Caco-2 (cell line): Measurements from ENCODE around the gene HEATR1. TPM values are rescaled to one million over a fixed set of nuclear protein-coding genes. Genes with fewer than 3 reads are reported as not detected.

Experiments
- BruUV-seq: library from RNA; stranded (reverse); fragments of 400-500 nt; replicated peaks from 2 replicates; lab custom pipeline; 2021; lab: Mats Ljungman, UMichigan
- CTCF ChIA-PET: fragments of 300-600 bp; sonication (Branson Sonifier 250); formaldehyde crosslinking; loops from one replicate; lab custom pipeline; 2022; ENCODE audit warnings: antibody characterized with exemption; lab: Charles Lee
- POLR2A ChIA-PET: fragments of 300-600 bp; sonication (Branson Sonifier 250); formaldehyde crosslinking; loops from one replicate; lab custom pipeline; 2022; ENCODE audit warnings: antibody characterized with exemption; lab: Charles Lee
- DNase-seq, 2 experiments: peaks; one replicate each; pipeline versions ENCODE4 v3.0.0 to v3.0.0-alpha.2; 2020 to 2022
- H3K27me3 ChIP-seq: replicated peaks from 2 replicates; pipeline ENCODE4 v1.6.0; 2011; ENCODE audit warnings: low read length; ENCODE audit not compliant: control insufficient read depth, insufficient read depth
- H3K36me3 ChIP-seq: 2 replicates; pipeline ENCODE4 v1.5.1; 2011; ENCODE audit warnings: low read length; ENCODE audit not compliant: control insufficient read depth, insufficient read depth
- H3K4me1 ChIP-seq: fragments of 250-450 bp; sonication (Bioruptor Pico); 2 replicates; pipeline ENCODE4 v1.5.1; 2020; ENCODE audit warnings: mild to moderate bottlenecking
- H3K4me3 ChIP-seq: 2 replicates; pipeline ENCODE4 v1.5.1; 2011; ENCODE audit warnings: low read depth, mild to moderate bottlenecking, control low read depth, low read length
- H3K9me3 ChIP-seq: fragments of 250-450 bp; sonication (Bioruptor Pico); 2 replicates; pipeline ENCODE4 v1.5.1; 2020; ENCODE audit warnings: mild to moderate bottlenecking, moderate library complexity
- H3K27ac Mint-ChIP-seq: one replicate; pipeline ENCODE4 v1.8.0; 2022; ENCODE audit warnings: mixed read lengths; ENCODE audit not compliant: unreplicated experiment
- H3K27me3 Mint-ChIP-seq: one replicate; pipeline ENCODE4 v1.8.0; 2022; ENCODE audit warnings: mixed read lengths; ENCODE audit not compliant: insufficient read depth, unreplicated experiment
- H3K36me3 Mint-ChIP-seq: one replicate; pipeline ENCODE4 v1.8.0; 2022; ENCODE audit warnings: mild to moderate bottlenecking, mixed read lengths; ENCODE audit not compliant: insufficient read depth, unreplicated experiment
- H3K4me1 Mint-ChIP-seq: one replicate; pipeline ENCODE4 v1.8.0; 2022; ENCODE audit warnings: low read depth, mixed read lengths; ENCODE audit not compliant: unreplicated experiment
- H3K4me3 Mint-ChIP-seq: one replicate; pipeline ENCODE4 v1.8.0; 2022; ENCODE audit warnings: mild to moderate bottlenecking, moderate library complexity, mixed read lengths; ENCODE audit not compliant: unreplicated experiment
- H3K9me3 Mint-ChIP-seq: one replicate; pipeline ENCODE4 v1.8.0; 2022; ENCODE audit warnings: mixed read lengths; ENCODE audit not compliant: unreplicated experiment
- CTCF ChIP-seq, 2 experiments: fragments of 200-600 bp in 1 of 2; IDR thresholded peaks; 1 replicate in 1 of 2; 2 replicates in 1 of 2; pipeline versions ENCODE4 v1.5.1 to v1.8.0; 2011 to 2022; ENCODE audit warnings: antibody characterized with exemption in 1 of 2, control low read depth in 1 of 2, inconsistent platforms in 1 of 2, low read depth in 1 of 2, low read length in 1 of 2, mild to moderate bottlenecking in 1 of 2, moderate library complexity in 1 of 2; ENCODE audit not compliant: insufficient read depth in 1 of 2, severe bottlenecking in 1 of 2, unreplicated experiment in 1 of 2
- intact Hi-C: fragments of 100-400 bp; cut with micrococcal nuclease; formaldehyde crosslinking; loops from one replicate; pipeline ENCODE4 v1.10.0; 2022; ENCODE audit not compliant: unreplicated experiment
- total RNA-seq: library from RNA; stranded (reverse); gene quantifications from 2 replicates; pipeline ENCODE4 v1.2.3, GENCODE V29; 2022

HEATR1 gene
- total RNA-seq, 1 experiment from 2014 or later = 56.5 TPM

- Mint-ChIP-seq H3K27ac (no peak overlapping the region), H3K9me3 (no peaks in the 10 kb centered on the region), H3K36me3 (peaks cover 83% of the 10 kb centered on the region), H3K4me1 (no peaks in the 10 kb centered on the region), H3K27me3 (no peaks in the 10 kb centered on the region), H3K4me3 (no peak overlapping the region)
- no peak for TF ChIP-seq CTCF (IDR thresholded peaks at IDR 0.05; ENCODE audit: insufficient read depth in 1 of 2, low read depth in 1 of 2, low read length in 1 of 2, severe bottlenecking in 1 of 2, unreplicated experiment in 1 of 2)
- DNase-seq = no peak
- Histone ChIP-seq H3K4me3 (no peak overlapping the region), H3K9me3 (no peaks in the 10 kb centered on the region), H3K36me3 (peaks cover 3% of the 10 kb centered on the region), H3K27me3 (no peaks in the 10 kb centered on the region), H3K4me1 (no peaks in the 10 kb centered on the region)
- POLR2A ChIA-PET = no interaction called here
- intact Hi-C loops = no loop called here
- CTCF ChIA-PET = interaction anchor here (1.3 kb wide), 1 partner anchor 17 kb away, joined by 4 read pairs; no protein-coding TSS in a partner anchor
- no TSS peak for BruUV-seq
Measured at GRCh38 chr1:236576004-236576403, 28.3 kb downstream of the HEATR1 start.

- no TSS peak for BruUV-seq
- Histone ChIP-seq H3K36me3 (peaks cover 3% of the 10 kb centered on the region), H3K27me3 (no peaks in the 10 kb centered on the region), H3K4me1 (no peaks in the 10 kb centered on the region), H3K9me3 (no peaks in the 10 kb centered on the region), H3K4me3 (no peak overlapping the region)
- Mint-ChIP-seq H3K27ac (no peak overlapping the region), H3K9me3 (no peaks in the 10 kb centered on the region), H3K4me1 (no peaks in the 10 kb centered on the region), H3K4me3 (no peak overlapping the region), H3K27me3 (no peaks in the 10 kb centered on the region), H3K36me3 (peaks cover 84% of the 10 kb centered on the region)
- ChIA-PET CTCF (interaction anchor here (1.3 kb wide), 1 partner anchor 17 kb away, joined by 4 read pairs; no protein-coding TSS in a partner anchor), POLR2A (no interaction called here)
- DNase-seq = no peak
- intact Hi-C loops = no loop called here
- no peak for TF ChIP-seq CTCF (IDR thresholded peaks at IDR 0.05; ENCODE audit: insufficient read depth in 1 of 2, low read depth in 1 of 2, low read length in 1 of 2, severe bottlenecking in 1 of 2, unreplicated experiment in 1 of 2)
Measured at GRCh38 chr1:236575523-236575922, 28.8 kb downstream of the HEATR1 start.

GRCh38 chr1:236568285-236568894 is 35.9 kb downstream of the HEATR1 start:
- ChIA-PET CTCF (no interaction called here), POLR2A (no interaction called here)
- H3K4me1 Mint-ChIP-seq = no peaks in the 10 kb centered on the region
- BruUV-seq = no TSS peak
- no peaks in the 10 kb centered on the region for H3K27me3 Mint-ChIP-seq
- TF ChIP-seq CTCF (IDR thresholded peaks at IDR 0.05; ENCODE audit: insufficient read depth in 1 of 2, low read depth in 1 of 2, low read length in 1 of 2, severe bottlenecking in 1 of 2, unreplicated experiment in 1 of 2) = no peak
- H3K36me3 Mint-ChIP-seq = peaks cover 97% of the 10 kb centered on the region
- Histone ChIP-seq H3K9me3 (no peaks in the 10 kb centered on the region), H3K4me3 (no peak overlapping the region), H3K27me3 (no peaks in the 10 kb centered on the region), H3K4me1 (no peaks in the 10 kb centered on the region), H3K36me3 (peaks cover 3% of the 10 kb centered on the region)
- no peaks in the 10 kb centered on the region for H3K9me3 Mint-ChIP-seq
- DNase-seq = no peak
- no peak overlapping the region for H3K27ac Mint-ChIP-seq
- no peak overlapping the region for H3K4me3 Mint-ChIP-seq
- intact Hi-C loops = no loop called here
